ENCODE data around the gene DPYD. TPM values are rescaled to one million over a fixed set of nuclear protein-coding genes. Genes with fewer than 3 reads are reported as not detected.

Gene DPYD
- total RNA-seq, 1 donor from 2014 or later = 8.5 TPM

GRCh38 chr1:97158691-97159096, 762.1 kb downstream of the DPYD start:
- Mint-ChIP-seq H3K4me1 (ENCODE audit: unreplicated experiment) (no peaks in the 10 kb centered on the region), H3K36me3 (no peaks in the 10 kb centered on the region), H3K27ac (no peak overlapping the region), H3K4me3 (no peak overlapping the region), H3K9me3 (peaks cover 4% of the 10 kb centered on the region), H3K27me3 (no peaks in the 10 kb centered on the region)
- no peak for DNase-seq (ENCODE audit: extremely low spot score, unreplicated experiment)
- no peak for TF ChIP-seq CTCF (conservative IDR thresholded peaks at IDR 0.05)

- Mint-ChIP-seq H3K27ac (no peak overlapping the region), H3K4me3 (no peak overlapping the region), H3K27me3 (no peaks in the 10 kb centered on the region), H3K36me3 (no peaks in the 10 kb centered on the region), H3K9me3 (peaks cover 10% of the 10 kb centered on the region), H3K4me1 (ENCODE audit: unreplicated experiment) (no peaks in the 10 kb centered on the region)
- no peak for DNase-seq (ENCODE audit: extremely low spot score, unreplicated experiment)
- TF ChIP-seq CTCF (conservative IDR thresholded peaks at IDR 0.05) = no peak
Measured at GRCh38 chr1:97157991-97158390, 762.8 kb downstream of the DPYD start.

- DNase-seq (ENCODE audit: extremely low spot score, unreplicated experiment) = no peak
- Mint-ChIP-seq H3K36me3 (no peaks in the 10 kb centered on the region), H3K9me3 (peaks cover 10% of the 10 kb centered on the region), H3K27me3 (no peaks in the 10 kb centered on the region), H3K27ac (no peak overlapping the region), H3K4me1 (ENCODE audit: unreplicated experiment) (no peaks in the 10 kb centered on the region), H3K4me3 (no peak overlapping the region)
- TF ChIP-seq CTCF (conservative IDR thresholded peaks at IDR 0.05) = no peak
Measured at GRCh38 chr1:97151651-97152050, 769.2 kb downstream of the DPYD start.

GRCh38 chr1:97145321-97145956, 775.4 kb downstream of the DPYD start:
- no peak for DNase-seq (ENCODE audit: extremely low spot score, unreplicated experiment)
- Mint-ChIP-seq H3K36me3 (no peaks in the 10 kb centered on the region), H3K4me1 (ENCODE audit: unreplicated experiment) (peaks cover 7% of the 10 kb centered on the region), H3K27ac (no peak overlapping the region), H3K9me3 (no peaks in the 10 kb centered on the region), H3K27me3 (no peaks in the 10 kb centered on the region), H3K4me3 (no peak overlapping the region)
- no peak for TF ChIP-seq CTCF (conservative IDR thresholded peaks at IDR 0.05)

GRCh38 chr1:97144527-97144926, 776.3 kb downstream of the DPYD start:
- H3K9me3 Mint-ChIP-seq = no peaks in the 10 kb centered on the region

More at GRCh38 chr1:97144527-97144926, 776.3 kb downstream of the DPYD start:
- Mint-ChIP-seq H3K36me3 (no peaks in the 10 kb centered on the region), H3K4me3 (no peak overlapping the region), H3K27ac (no peak overlapping the region), H3K4me1 (ENCODE audit: unreplicated experiment) (peaks cover 7% of the 10 kb centered on the region), H3K27me3 (no peaks in the 10 kb centered on the region)
- TF ChIP-seq CTCF (conservative IDR thresholded peaks at IDR 0.05) = no peak
- DNase-seq (ENCODE audit: extremely low spot score, unreplicated experiment) = no peak
